Endothelial cell of umbilical vein (primary cell): ENCODE measurements around the gene ZNF48. TPM values are rescaled to one million over a fixed set of nuclear protein-coding genes. Genes with fewer than 3 reads are reported as not detected.

Experiments
- BruUV-seq: library from RNA; stranded (reverse); fragments of 400-500 nt; replicated peaks from 2 replicates; lab custom pipeline; 2021; lab: Mats Ljungman, UMichigan
- CTCF ChIA-PET: fragments of 300-600, 350-600 bp; sonication (Branson Sonifier 250); formaldehyde crosslinking; loops from one replicate; lab custom pipeline; 2021; ENCODE audit warnings: antibody characterized with exemption, inconsistent platforms; lab: Charles Lee
- POLR2A ChIA-PET: fragments of 300-600, 350-600 bp; sonication (Branson Sonifier 250); formaldehyde crosslinking; loops from one replicate; lab custom pipeline; 2021; ENCODE audit warnings: antibody characterized with exemption, inconsistent platforms; lab: Charles Lee
- DNase-seq: peaks from one replicate; pipeline ENCODE4 v3.0.0-alpha.2; 2011; ENCODE audit warnings: low read depth, low spot score
- FAIRE-seq: peaks from 2 replicates; lab custom pipeline; 2011; peaks lifted over from hg19 to GRCh38; lab: Jason Lieb, UNC
- H2AFZ ChIP-seq: 2 replicates; pipeline ENCODE4 v1.6.0; 2012; ENCODE audit warnings: low read depth, low read length, control low read depth, inconsistent platforms
- H3K27ac ChIP-seq: 2 replicates; pipeline ENCODE4 v1.5.1; 2011; ENCODE audit warnings: low read depth, mild to moderate bottlenecking, control low read depth, low read length, moderate library complexity; ENCODE audit not compliant: insufficient read depth
- H3K27me3 ChIP-seq, 2 experiments: 2 replicates each; pipeline versions ENCODE4 v1.6.0 to v1.6.1; 2011; ENCODE audit warnings: low read length in 2 of 2, mixed read lengths in 1 of 2; ENCODE audit not compliant: control insufficient read depth in 2 of 2, insufficient read depth in 2 of 2
- H3K36me3 ChIP-seq, 2 experiments: 2 replicates in 1 of 2; 3 replicates in 1 of 2; pipeline ENCODE4 v1.5.1; 2011; ENCODE audit warnings: low read length in 2 of 2, mild to moderate bottlenecking in 1 of 2, moderate library complexity in 1 of 2; ENCODE audit not compliant: control insufficient read depth in 2 of 2, insufficient read depth in 2 of 2; ENCODE audit errors: extremely low read depth in 1 of 2
- H3K4me1 ChIP-seq: 3 replicates; pipeline ENCODE4 v1.5.1; 2011; ENCODE audit warnings: mild to moderate bottlenecking, low read length; ENCODE audit not compliant: control insufficient read depth, insufficient read depth; ENCODE audit errors: extremely low read depth
- H3K4me2 ChIP-seq: 2 replicates; pipeline ENCODE4 v1.6.1; 2011; ENCODE audit warnings: low read length, control low read depth, mixed read lengths; ENCODE audit not compliant: insufficient read depth
- H3K4me3 ChIP-seq, 3 experiments: fragments of 200-600 bp in 1 of 3; sonication (generic), shearing (Covaris generic) in 1 of 3; replicated peaks in 1 of 3; 2 replicates each; pipeline ENCODE4 v1.5.1; 2011 to 2016; ENCODE audit warnings: control low read depth in 3 of 3, low read length in 3 of 3, mild to moderate bottlenecking in 2 of 3, inconsistent platforms in 1 of 3, low read depth in 1 of 3, moderate library complexity in 1 of 3; ENCODE audit not compliant: insufficient read depth in 1 of 3
- H3K79me2 ChIP-seq: 2 replicates; pipeline ENCODE4 v1.6.0; 2012; ENCODE audit warnings: low read length, inconsistent platforms; ENCODE audit not compliant: control insufficient read depth, insufficient read depth
- H3K9ac ChIP-seq: replicated peaks from 2 replicates; pipeline ENCODE3; 2011; ENCODE audit warnings: low read length, control low read depth; ENCODE audit not compliant: insufficient read depth; ENCODE audit errors: extremely low read depth
- H3K9me1 ChIP-seq: replicated peaks from 3 replicates; pipeline ENCODE4 v1.6.0; 2011; ENCODE audit warnings: mild to moderate bottlenecking, low read length; ENCODE audit not compliant: control insufficient read depth, insufficient read depth; ENCODE audit errors: extremely low read depth
- H3K9me3 ChIP-seq: replicated peaks from 2 replicates; pipeline ENCODE4 v1.5.1; 2012; ENCODE audit warnings: low read length, inconsistent platforms; ENCODE audit not compliant: control insufficient read depth, insufficient read depth
- H4K20me1 ChIP-seq: replicated peaks from 2 replicates; pipeline ENCODE3; 2011; ENCODE audit warnings: mild to moderate bottlenecking, low read length; ENCODE audit not compliant: control insufficient read depth, insufficient read depth; ENCODE audit errors: extremely low read depth
- CTCF ChIP-seq, 2 donors: IDR thresholded peaks; 1 replicate in 1 of 2; 2 replicates in 1 of 2; pipeline ENCODE4 v1.5.1; 2011; ENCODE audit warnings: low read length in 2 of 2, mild to moderate bottlenecking in 2 of 2, moderate library complexity in 2 of 2, control low read depth in 1 of 2, inconsistent platforms in 1 of 2, low read depth in 1 of 2; ENCODE audit not compliant: insufficient read depth in 1 of 2; ENCODE audit errors: extremely low read depth in 1 of 2
- EZH2 ChIP-seq: IDR thresholded peaks from 2 replicates; pipeline ENCODE4 v1.6.1; 2012; ENCODE audit warnings: borderline replicate concordance, low read depth, mild to moderate bottlenecking, moderate library complexity, low read length, inconsistent platforms; ENCODE audit not compliant: severe bottlenecking
- FOS ChIP-seq: IDR thresholded peaks from 2 replicates; pipeline ENCODE4 v1.6.1; 2011; ENCODE audit warnings: mild to moderate bottlenecking, low read length, moderate library complexity, borderline replicate concordance; ENCODE audit not compliant: insufficient read depth
- GATA2 ChIP-seq: IDR thresholded peaks from 2 replicates; pipeline ENCODE4 v1.7.0; 2011; ENCODE audit warnings: low read depth, mild to moderate bottlenecking, moderate library complexity, mixed read lengths, low read length; ENCODE audit not compliant: insufficient read length, insufficient read depth
- JUN ChIP-seq: IDR thresholded peaks from 2 replicates; pipeline ENCODE4 v1.6.1; 2011; ENCODE audit warnings: borderline replicate concordance, low read depth; ENCODE audit not compliant: insufficient read length, insufficient read depth
- MAX ChIP-seq: IDR thresholded peaks from 2 replicates; pipeline ENCODE4 v1.6.1; 2011; ENCODE audit not compliant: insufficient read depth, insufficient read length
- MYC ChIP-seq: IDR thresholded peaks from one replicate; pipeline ENCODE4 v1.6.1; 2011; ENCODE audit warnings: mild to moderate bottlenecking, low read depth, low read length
- POLR2A ChIP-seq: IDR thresholded peaks from 2 replicates; pipeline ENCODE4 v1.6.1; 2012; ENCODE audit warnings: low read depth, mild to moderate bottlenecking, control low read depth, low read length
- POLR2AphosphoS5 ChIP-seq: IDR thresholded peaks from 2 replicates; pipeline ENCODE4 v1.6.1; 2012; ENCODE audit warnings: low read depth, mild to moderate bottlenecking, control low read depth, low read length, moderate library complexity; ENCODE audit not compliant: insufficient read depth
- dilution Hi-C: fragments of 300-500 bp; cut with MboI; formaldehyde crosslinking; loops from one replicate; pipeline ENCODE4 v1.15.0; 2019; ENCODE audit warnings: low sequenced_read_pairs; ENCODE audit not compliant: extremely low pct_ligation_motif_present
- intact Hi-C: fragments of 100-400 bp; cut with micrococcal nuclease; formaldehyde crosslinking; loops from one replicate; pipeline ENCODE4 v1.10.0; 2022
- polyA plus RNA-seq, 4 experiments: library from polyadenylated mRNA; depleted of rRNA in 3 of 4; stranded (reverse) in 3 of 4; unstranded in 1 of 4; fragments of >200 nt; gene quantifications; 2 replicates each; pipeline versions ENCODE4 v1.2.1 to v1.2.3, GENCODE V29; 2011 to 2012; ENCODE audit warnings: missing spikeins in 1 of 4
- total RNA-seq: library from RNA; stranded (reverse); gene quantifications from 2 replicates; pipeline ENCODE4 v1.2.3, GENCODE V29; 2021

The ZNF48 gene
- total and polyA plus RNA-seq, 2 donors (not counting 3 experiments of a cell fraction or from before 2014, with no cell fraction given), result 15.3 to 16.1 TPM

DNA sequence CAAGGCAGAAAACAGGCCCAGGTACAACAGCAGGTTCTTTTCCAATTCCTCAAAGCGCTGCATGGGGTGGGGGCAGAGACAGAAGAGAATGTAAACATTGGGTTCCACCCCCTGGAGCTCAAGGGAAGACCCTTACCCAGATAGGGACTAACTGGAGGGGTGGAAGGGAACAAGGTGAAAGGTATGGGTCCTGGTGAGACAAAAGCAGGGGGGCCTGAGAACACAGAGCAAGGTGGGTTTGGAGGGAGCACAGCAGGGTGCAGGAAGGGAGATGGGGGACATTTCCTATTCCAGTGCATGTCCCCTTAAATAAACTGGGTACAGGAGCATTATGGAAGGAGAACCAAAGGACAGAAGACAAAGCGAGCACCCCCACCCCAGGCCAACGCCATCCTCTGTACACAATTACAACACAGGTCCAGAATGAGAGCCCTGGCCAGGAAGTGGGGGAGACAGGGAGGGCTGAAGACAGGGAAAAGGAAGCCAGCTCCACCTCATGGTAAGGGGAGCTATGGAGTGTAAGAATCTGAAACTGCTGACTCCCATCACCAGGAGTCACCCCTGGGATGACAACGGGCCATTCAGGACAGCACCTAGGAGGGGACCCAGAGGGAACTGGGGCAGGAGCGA lies 38.0 kb upstream of the ZNF48 start:
- Histone ChIP-seq H3K27ac (no peak overlapping the region), H3K9me1 (no peaks in the 10 kb centered on the region), H3K36me3 (peaks cover 0 to 30% of the 10 kb centered on the region in 2 experiments), H3K27me3 (no peaks in the 10 kb centered on the region), H3K9ac (no peak overlapping the region), H3K4me2 (no peak overlapping the region), H3K9me3 (no peaks in the 10 kb centered on the region), H3K79me2 (peaks cover 29% of the 10 kb centered on the region), H4K20me1 (no peaks in the 10 kb centered on the region), H3K4me3 (no peak overlapping the region), H2AFZ (no peak overlapping the region), H3K4me1 (peaks cover 25% of the 10 kb centered on the region)
- BruUV-seq, result no TSS peak
- POLR2A ChIA-PET, result interaction anchor here (0.6 kb wide), 1 partner anchor 18 kb away, joined by 5 read pairs; no protein-coding TSS in a partner anchor
- TF ChIP-seq JUN, result no peak
- TF ChIP-seq CTCF (IDR thresholded peaks at IDR 0.05; ENCODE audit: extremely low read depth in 1 of 2, insufficient read depth in 1 of 2, low read depth in 1 of 2, low read length in 2 of 2), result no peak
- no peak for TF ChIP-seq GATA2
- no peak for TF ChIP-seq MAX
- no peak for TF ChIP-seq FOS
- TF ChIP-seq MYC, result no peak
- no peak for TF ChIP-seq POLR2AphosphoS5
- no peak for TF ChIP-seq EZH2
- TF ChIP-seq POLR2A, result no peak
- dilution Hi-C loops, result no loop called here
- no peak for DNase-seq
- CTCF ChIA-PET, result interaction anchor here (0.6 kb wide), 1 partner anchor 14 kb away, joined by 3 read pairs; the partner anchor contains the start of gene TBC1D10B
- intact Hi-C loops, result no loop called here
- FAIRE-seq, result no peak
